Epithelial cell of proximal tubule (primary cell): ENCODE measurements around the gene PAQR6. TPM values are rescaled to one million over a fixed set of nuclear protein-coding genes. Genes with fewer than 3 reads are reported as not detected.

Experiments used
- DNase-seq: peaks from one replicate; pipeline ENCODE4 v3.0.0-alpha.2; 2011; ENCODE audit warnings: low read depth
- H3K4me3 ChIP-seq: 2 replicates; pipeline ENCODE4 v1.5.1; 2011; ENCODE audit warnings: low read depth, mild to moderate bottlenecking, low read length
- total RNA-seq: library from RNA; depleted of rRNA; stranded (reverse); fragments of >200 nt; gene quantifications from 2 replicates; pipeline ENCODE4 v1.2.3, GENCODE V29; 2015
- TF ChIP-seq, protein P1 (sequence below): conservative IDR thresholded peaks from 2 replicates; pipeline ENCODE4 v1.5.1; 2012; ENCODE audit warnings: low read depth, mild to moderate bottlenecking, low read length

Gene PAQR6
- total RNA-seq, 1 donor from 2014 or later = 1.5 TPM

DNA sequence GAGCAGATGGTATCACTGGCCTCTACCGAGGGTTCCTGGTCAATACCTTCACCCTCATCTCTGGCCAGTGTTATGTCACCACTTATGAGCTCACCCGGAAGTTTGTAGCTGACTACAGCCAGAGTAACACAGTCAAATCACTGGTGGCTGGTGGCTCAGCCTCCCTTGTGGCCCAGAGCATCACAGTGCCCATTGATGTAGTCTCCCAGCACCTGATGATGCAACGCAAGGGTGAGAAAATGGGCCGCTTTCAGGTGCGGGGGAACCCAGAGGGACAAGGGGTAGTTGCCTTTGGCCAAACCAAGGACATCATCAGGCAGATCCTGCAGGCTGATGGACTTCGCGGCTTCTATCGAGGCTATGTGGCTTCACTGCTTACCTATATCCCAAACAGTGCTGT lies 47.8 kb downstream of the PAQR6 start:
- DNase-seq = no peak
- TF ChIP-seq, protein P1, sequence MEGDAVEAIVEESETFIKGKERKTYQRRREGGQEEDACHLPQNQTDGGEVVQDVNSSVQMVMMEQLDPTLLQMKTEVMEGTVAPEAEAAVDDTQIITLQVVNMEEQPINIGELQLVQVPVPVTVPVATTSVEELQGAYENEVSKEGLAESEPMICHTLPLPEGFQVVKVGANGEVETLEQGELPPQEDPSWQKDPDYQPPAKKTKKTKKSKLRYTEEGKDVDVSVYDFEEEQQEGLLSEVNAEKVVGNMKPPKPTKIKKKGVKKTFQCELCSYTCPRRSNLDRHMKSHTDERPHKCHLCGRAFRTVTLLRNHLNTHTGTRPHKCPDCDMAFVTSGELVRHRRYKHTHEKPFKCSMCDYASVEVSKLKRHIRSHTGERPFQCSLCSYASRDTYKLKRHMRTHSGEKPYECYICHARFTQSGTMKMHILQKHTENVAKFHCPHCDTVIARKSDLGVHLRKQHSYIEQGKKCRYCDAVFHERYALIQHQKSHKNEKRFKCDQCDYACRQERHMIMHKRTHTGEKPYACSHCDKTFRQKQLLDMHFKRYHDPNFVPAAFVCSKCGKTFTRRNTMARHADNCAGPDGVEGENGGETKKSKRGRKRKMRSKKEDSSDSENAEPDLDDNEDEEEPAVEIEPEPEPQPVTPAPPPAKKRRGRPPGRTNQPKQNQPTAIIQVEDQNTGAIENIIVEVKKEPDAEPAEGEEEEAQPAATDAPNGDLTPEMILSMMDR = no peak
- no peak overlapping the region for H3K4me3 ChIP-seq

DNA sequence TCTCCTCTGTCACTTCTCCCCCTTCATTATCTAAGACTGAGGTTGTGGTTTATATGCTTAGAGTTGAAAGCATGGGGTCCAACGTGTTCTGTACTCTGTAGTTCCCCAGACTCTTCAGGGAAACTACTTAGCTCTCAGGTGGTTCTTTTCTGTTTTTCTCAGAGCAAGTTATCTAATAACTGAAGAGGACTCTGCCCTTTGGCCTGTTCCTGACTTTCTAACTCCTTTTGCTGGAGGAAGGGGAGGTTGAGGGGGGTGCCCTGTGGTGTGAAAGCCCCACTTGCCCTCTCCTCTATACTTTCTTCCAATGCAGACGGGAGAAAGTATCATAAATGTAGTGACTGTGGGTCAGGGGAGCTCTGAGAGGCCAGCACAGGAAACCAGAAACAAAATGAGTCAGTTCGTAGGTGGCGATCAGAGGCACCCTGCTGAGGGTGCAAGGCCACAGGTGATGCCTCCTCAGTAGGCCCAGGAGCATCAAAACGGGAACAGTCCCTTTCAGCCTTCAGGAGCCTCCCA lies 49.0 kb downstream of the PAQR6 start:
- no peak overlapping the region for H3K4me3 ChIP-seq
- no peak for DNase-seq
- TF ChIP-seq, protein P1 = no peak

DNA sequence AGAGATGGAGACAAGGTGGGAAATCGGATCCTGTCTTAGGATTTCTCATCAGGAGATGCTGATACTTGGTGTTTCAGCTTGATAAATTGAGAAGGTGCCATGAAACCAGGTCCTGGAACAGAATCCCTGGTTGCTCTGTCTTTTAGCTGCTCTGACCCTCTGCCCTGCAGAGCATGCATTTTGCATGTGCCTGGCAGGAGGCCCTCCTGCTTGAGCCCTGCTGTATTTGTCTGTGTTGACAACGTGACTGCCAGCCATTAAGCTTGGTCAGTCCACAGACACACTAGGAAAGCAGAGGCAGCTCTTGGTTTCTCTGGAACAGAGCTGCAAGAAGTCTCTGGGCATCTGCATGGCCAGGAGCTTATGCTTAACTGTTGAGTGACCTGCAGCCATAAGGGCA lies 51.4 kb downstream of the PAQR6 start:
- no peak for DNase-seq
- no peak overlapping the region for H3K4me3 ChIP-seq
- TF ChIP-seq, protein P1 = no peak

DNA sequence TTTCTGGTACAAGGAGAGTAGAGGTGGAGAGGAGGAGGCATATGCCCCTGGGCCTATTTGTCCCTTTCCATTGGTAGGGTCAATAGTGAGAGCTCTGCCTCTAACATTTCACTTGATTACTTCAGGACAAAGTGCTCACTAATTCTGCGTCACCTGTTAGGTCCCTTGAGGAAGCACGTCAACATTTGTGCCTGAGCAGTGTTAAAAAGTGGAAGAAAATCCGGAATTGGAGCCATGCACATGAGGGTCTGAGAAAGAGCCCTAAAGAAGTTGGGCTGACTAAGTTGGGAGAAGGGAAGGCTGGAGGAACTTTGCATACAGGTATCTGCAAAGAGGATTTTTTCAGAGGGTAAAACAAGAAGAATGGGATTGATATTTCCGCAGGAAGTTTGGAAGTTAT lies 52.0 kb downstream of the PAQR6 start:
- H3K4me3 ChIP-seq = no peak overlapping the region
- TF ChIP-seq, protein P1 = no peak
- DNase-seq = no peak

DNA sequence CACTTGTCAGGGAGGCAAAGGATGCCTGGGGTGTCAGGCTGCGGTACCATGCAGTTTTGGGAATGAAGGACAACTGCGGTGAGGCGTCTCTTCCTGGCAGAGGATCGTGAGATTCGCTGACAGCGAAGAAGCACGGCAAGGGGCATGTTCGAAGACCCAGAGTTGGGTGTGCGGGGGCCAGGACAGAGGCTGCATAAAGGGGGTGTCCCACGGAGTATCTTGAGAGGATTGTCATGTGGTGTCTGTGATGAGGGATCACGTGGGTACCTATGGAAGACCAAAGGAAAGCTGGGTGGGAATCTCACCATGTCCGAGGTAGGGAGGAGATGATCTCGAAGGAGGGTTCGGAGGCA lies 53.6 kb downstream of the PAQR6 start:
- peak overlapping the region; percentile 99 for H3K4me3 ChIP-seq
- TF ChIP-seq, protein P1 = no peak
- DNase-seq = no peak

DNA sequence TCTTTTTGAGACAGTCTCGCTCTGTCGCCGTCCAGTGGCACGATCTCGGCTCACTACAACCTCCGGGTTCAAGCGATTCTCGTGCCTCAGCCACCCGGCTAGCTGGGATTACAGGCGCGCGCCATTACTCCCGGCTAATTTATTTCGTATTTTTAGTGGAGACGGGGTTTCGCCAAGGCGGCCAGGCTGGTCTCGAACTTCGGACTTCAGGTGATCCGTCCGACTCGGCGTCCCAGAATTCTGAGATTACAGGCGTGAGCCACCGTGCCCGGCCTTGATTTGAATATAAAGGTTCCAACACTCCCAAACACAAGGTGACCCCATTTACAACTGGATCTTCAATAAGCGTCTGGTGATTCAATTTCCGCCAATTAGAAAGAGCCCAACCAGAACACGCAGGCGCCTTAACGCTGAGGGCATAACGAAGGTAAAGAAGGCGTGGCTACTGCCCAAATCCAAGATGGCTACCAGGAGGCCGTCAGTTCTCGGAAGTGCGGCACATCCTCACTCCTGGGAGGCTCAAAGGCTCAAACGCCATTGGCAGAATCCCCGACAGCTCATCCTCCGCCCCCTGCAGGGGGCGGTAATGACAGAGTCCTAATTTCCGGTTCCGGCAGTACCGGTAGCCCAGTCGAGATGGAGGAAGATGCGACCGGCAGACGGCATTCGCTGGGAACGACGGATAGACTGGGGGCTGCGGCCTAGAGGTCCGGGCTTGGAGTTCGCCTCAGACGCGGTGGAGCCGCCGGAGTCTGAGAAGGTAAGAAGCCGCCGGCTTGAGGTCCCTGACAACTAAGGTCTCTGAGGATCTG lies 54.2 kb downstream of the PAQR6 start, which contains the start of gene SLC25A44:
Gene SLC25A44, plus strand, starts transcription at position 617 of the 812 bp plus-strand sequence. CDS start 5,744 bp downstream, outside the sequence.
- H3K4me3 ChIP-seq = peak within 1 kb of the TSS; percentile 99
- TF ChIP-seq, protein P1 = peak; percentile 48
- DNase-seq = peak; percentile 98

Other genes starting within 250 kb of the PAQR6 start
- gene SSR2, start 227.1 kb downstream of the PAQR6 start, total RNA-seq = 450 and 635 TPM in 2 replicates
- gene UBQLN4, start 194.3 kb downstream of the PAQR6 start, total RNA-seq = 28.2 and 29.7 TPM in 2 replicates
- 94.8 and 97.0 TPM in 2 replicates for gene LAMTOR2, start 193.3 kb downstream of the PAQR6 start, total RNA-seq
- gene RAB25, start 186.9 kb downstream of the PAQR6 start, total RNA-seq = 17.8 and 47.5 TPM in 2 replicates
- 14.8 and 19.0 TPM in 2 replicates for gene MEX3A, start 165.6 kb downstream of the PAQR6 start, total RNA-seq
- gene LMNA, start 133.3 kb downstream of the PAQR6 start, total RNA-seq = 358 and 433 TPM in 2 replicates
- 1.4 and 3.5 TPM in 2 replicates for gene SEMA4A, start 94.5 kb downstream of the PAQR6 start, total RNA-seq
- gene SLC25A44, start 54.0 kb downstream of the PAQR6 start, total RNA-seq = 7.4 and 16.6 TPM in 2 replicates
- 112 and 131 TPM in 2 replicates for gene PMF1, start 35.0 kb downstream of the PAQR6 start, total RNA-seq
- 0.29 TPM in 1 of 2 replicates, not detected in the other for gene BGLAP, start 5.9 kb downstream of the PAQR6 start, total RNA-seq
- gene SMG5, start 34.8 kb upstream of the PAQR6 start, total RNA-seq = 77.4 and 96.9 TPM in 2 replicates
- gene TMEM79, start 36.3 kb upstream of the PAQR6 start, total RNA-seq = 2.1 and 3.9 TPM in 2 replicates
- 47.9 and 66.3 TPM in 2 replicates for gene GLMP, start 47.6 kb upstream of the PAQR6 start, total RNA-seq
- gene VHLL, start 51.3 kb upstream of the PAQR6 start, total RNA-seq = not detected in 2 replicates
- gene CCT3, start 90.2 kb upstream of the PAQR6 start, total RNA-seq = 358 and 726 TPM in 2 replicates
- 0.36 and 0.69 TPM in 2 replicates for gene TSACC, start 90.5 kb upstream of the PAQR6 start, total RNA-seq
- gene RHBG, start 121.2 kb upstream of the PAQR6 start, total RNA-seq = 0.14 TPM in 1 of 2 replicates, not detected in the other